Measurements from ENCODE around the gene ETFDH.

GRCh38 chr4:158704274-158704673 lies 32.2 kb downstream of the ETFDH start:
- TF ChIP-seq ZNF565 (CRISPR knock-in tag; conservative IDR thresholded peaks at IDR 0.05; ENCODE audit: low read depth) = no peak
- TF ChIP-seq PATZ1 (CRISPR knock-in tag; IDR thresholded peaks at IDR 0.05; ENCODE audit: borderline replicate concordance) = no peak
- no peak for TF ChIP-seq SNAI2 (CRISPR knock-in tag; IDR thresholded peaks at IDR 0.05)
- no peak for TF ChIP-seq TOX (CRISPR knock-in tag; IDR thresholded peaks at IDR 0.05; ENCODE audit: borderline replicate concordance)
- no peak for TF ChIP-seq ARNTL (CRISPR knock-in tag; IDR thresholded peaks at IDR 0.05; ENCODE audit: borderline replicate concordance, low read depth)
- no peak for TF ChIP-seq ZFP3 (CRISPR knock-in tag; IDR thresholded peaks at IDR 0.05)
- TF ChIP-seq ZFP30 (CRISPR knock-in tag; IDR thresholded peaks at IDR 0.05) = no peak
- TF ChIP-seq, protein P1, sequence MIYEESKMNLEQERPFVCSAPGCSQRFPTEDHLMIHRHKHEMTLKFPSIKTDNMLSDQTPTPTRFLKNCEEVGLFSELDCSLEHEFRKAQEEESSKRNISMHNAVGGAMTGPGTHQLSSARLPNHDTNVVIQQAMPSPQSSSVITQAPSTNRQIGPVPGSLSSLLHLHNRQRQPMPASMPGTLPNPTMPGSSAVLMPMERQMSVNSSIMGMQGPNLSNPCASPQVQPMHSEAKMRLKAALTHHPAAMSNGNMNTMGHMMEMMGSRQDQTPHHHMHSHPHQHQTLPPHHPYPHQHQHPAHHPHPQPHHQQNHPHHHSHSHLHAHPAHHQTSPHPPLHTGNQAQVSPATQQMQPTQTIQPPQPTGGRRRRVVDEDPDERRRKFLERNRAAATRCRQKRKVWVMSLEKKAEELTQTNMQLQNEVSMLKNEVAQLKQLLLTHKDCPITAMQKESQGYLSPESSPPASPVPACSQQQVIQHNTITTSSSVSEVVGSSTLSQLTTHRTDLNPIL (CRISPR knock-in tag; IDR thresholded peaks at IDR 0.05; ENCODE audit: low read depth) = no peak
- no peak for TF ChIP-seq ZNF70 (CRISPR knock-in tag; IDR thresholded peaks at IDR 0.05)
- no peak for TF ChIP-seq CSRNP3 (CRISPR knock-in tag; IDR thresholded peaks at IDR 0.05)
- TF ChIP-seq PPARA (CRISPR knock-in tag; IDR thresholded peaks at IDR 0.05; ENCODE audit: borderline replicate concordance) = no peak
